ENCODE measurements around the gene TGFBR3. TPM values are rescaled to one million over a fixed set of nuclear protein-coding genes. Genes with fewer than 3 reads are reported as not detected.

Gene TGFBR3
- total and polyA plus RNA-seq, 7 donors, result 1.2 to 170 (median 92.2) TPM

- Histone ChIP-seq H3K9me3 (no peaks in the 10 kb centered on the region), H3K27ac (peak overlapping the region in 2 of 4 donors; percentile 31 to 44), H3K36me3 (no peaks in the 10 kb centered on the region), H3K27me3 (no peaks in the 10 kb centered on the region), H3K4me3 (no peak overlapping the region), H3K4me1 (peaks cover 0 to 88% (median 67%) of the 10 kb centered on the region in 4 donors)
- intact Hi-C loops (cut with DNase I), result loop anchor here (5.0 kb wide), 3 partner anchors 32 to 197 kb away; no protein-coding TSS in a partner anchor
- TF ChIP-seq CTCF (IDR thresholded peaks at IDR 0.05) (no peak), POLR2A (IDR thresholded peaks at IDR 0.05) (no peak), EP300 (IDR thresholded peaks at IDR 0.05) (no peak), POLR2AphosphoS5 (IDR thresholded peaks at IDR 0.05) (no peak)
- no peak for DNase-seq
Measured at GRCh38 chr1:91879733-91880132, 6.2 kb downstream of the TGFBR3 start.

GRCh38 chr1:91877574-91878208, 8.3 kb downstream of the TGFBR3 start:
- Histone ChIP-seq H3K4me3 (no peak overlapping the region), H3K27ac (no peak overlapping the region), H3K36me3 (no peaks in the 10 kb centered on the region), H3K9me3 (no peaks in the 10 kb centered on the region), H3K4me1 (peaks cover 0 to 82% (median 61%) of the 10 kb centered on the region in 4 donors), H3K27me3 (no peaks in the 10 kb centered on the region)
- intact Hi-C loops (cut with DNase I), result no loop called here
- TF ChIP-seq POLR2A (IDR thresholded peaks at IDR 0.05) (no peak), POLR2AphosphoS5 (IDR thresholded peaks at IDR 0.05) (no peak), CTCF (IDR thresholded peaks at IDR 0.05) (no peak), EP300 (IDR thresholded peaks at IDR 0.05) (no peak)
- DNase-seq, result no peak
- WGBS, 2 donors, result 72 to 87% methylated on average over 5 of the region's 5 CpGs

- TF ChIP-seq EP300 (IDR thresholded peaks at IDR 0.05), result no peak
- TF ChIP-seq CTCF (IDR thresholded peaks at IDR 0.05), result no peak
- TF ChIP-seq POLR2A (IDR thresholded peaks at IDR 0.05), result no peak
- TF ChIP-seq POLR2AphosphoS5 (IDR thresholded peaks at IDR 0.05), result no peak
- Histone ChIP-seq H3K27ac (no peak overlapping the region), H3K4me3 (no peak overlapping the region), H3K27me3 (no peaks in the 10 kb centered on the region), H3K9me3 (no peaks in the 10 kb centered on the region), H3K4me1 (peaks cover 0 to 82% (median 65%) of the 10 kb centered on the region in 4 donors), H3K36me3 (no peaks in the 10 kb centered on the region)
- DNase-seq, result no peak
- WGBS, 2 donors, result 78 to 88% methylated on average over 2 of the region's 2 CpGs
- intact Hi-C loops (cut with DNase I), result no loop called here
Measured at GRCh38 chr1:91876781-91877573, 9.0 kb downstream of the TGFBR3 start.

- no peak overlapping the region for H3K4me3 ChIP-seq
- H3K4me1 ChIP-seq, result peaks cover 0 to 83% (median 64%) of the 10 kb centered on the region in 4 donors
- no peaks in the 10 kb centered on the region for H3K36me3 ChIP-seq
- 65 to 81% methylated on average over 5 of the region's 5 CpGs for WGBS, 2 donors
- TF ChIP-seq POLR2AphosphoS5 (IDR thresholded peaks at IDR 0.05) (no peak), EP300 (IDR thresholded peaks at IDR 0.05) (no peak), POLR2A (IDR thresholded peaks at IDR 0.05) (no peak), CTCF (IDR thresholded peaks at IDR 0.05) (no peak)
- DNase-seq, result no peak
- no peaks in the 10 kb centered on the region for H3K9me3 ChIP-seq
- intact Hi-C loops (cut with DNase I), result no loop called here
- H3K27me3 ChIP-seq, result no peaks in the 10 kb centered on the region
- no peak overlapping the region for H3K27ac ChIP-seq
Measured at GRCh38 chr1:91876040-91876470, 9.9 kb downstream of the TGFBR3 start.
